ENCODE results near the gene BDH1.

Gene BDH1

GRCh38 chr3:197475514-197475913 lies 80.3 kb downstream of the BDH1 start:
- no peak overlapping the region for H3K4ac ChIP-seq (ENCODE audit: low read depth in 1 of 2, low read length in 2 of 2)
- no peak overlapping the region for H4K8ac ChIP-seq (ENCODE audit: low read length)
- H2AK5ac ChIP-seq (ENCODE audit: low read length, severe bottlenecking), result no peak overlapping the region
- H3K4me1 ChIP-seq (ENCODE audit: control insufficient read depth, insufficient read depth, low read depth, low read length), result peaks cover 15% of the 10 kb centered on the region
- no peak overlapping the region for H2BK12ac ChIP-seq (ENCODE audit: low read length in 2 of 2)
- no peak overlapping the region for H3K14ac ChIP-seq (ENCODE audit: low read length in 2 of 2)
- WGBS, result 89% methylated on average over 3 of the region's 3 CpGs
- no peak overlapping the region for H4K91ac ChIP-seq (ENCODE audit: low read length)
- no peak for DNase-seq
- H3K4me3 ChIP-seq (ENCODE audit: insufficient read depth in 1 of 2, low read depth in 1 of 2, low read length in 2 of 2), result no peak overlapping the region
- H3K4me2 ChIP-seq (ENCODE audit: low read length, poor library complexity, severe bottlenecking), result no peak overlapping the region
- peaks cover 0 to 53% of the 10 kb centered on the region in 2 experiments for H3K27me3 ChIP-seq (ENCODE audit: control insufficient read depth in 1 of 2, insufficient read depth in 1 of 2, low read length in 2 of 2)
- H3K36me3 ChIP-seq (ENCODE audit: control insufficient read depth in 1 of 2, insufficient read depth in 2 of 2, low read depth in 1 of 2, low read length in 2 of 2), result no peaks in the 10 kb centered on the region
- H3K23ac ChIP-seq (ENCODE audit: low read length in 2 of 2), result no peak overlapping the region
- no peak overlapping the region for H3K27ac ChIP-seq (ENCODE audit: low read length, poor library complexity, severe bottlenecking)
- H3K9ac ChIP-seq (ENCODE audit: low read length), result no peak overlapping the region
- H2BK120ac ChIP-seq (ENCODE audit: low read depth, low read length), result no peak overlapping the region
- H2BK15ac ChIP-seq (ENCODE audit: low read depth, poor library complexity, severe bottlenecking), result no peak overlapping the region
- H2AFZ ChIP-seq (ENCODE audit: low read depth, low read length), result no peak overlapping the region
- H3K9me3 ChIP-seq (ENCODE audit: control insufficient read depth, low read length), result no peaks in the 10 kb centered on the region
- no peak overlapping the region for H3K18ac ChIP-seq (ENCODE audit: low read depth in 1 of 2, low read length in 2 of 2)
- no peaks in the 10 kb centered on the region for H3K79me1 ChIP-seq (replicated peaks; ENCODE audit: low read length, poor library complexity, severe bottlenecking)
- no peak overlapping the region for H2BK5ac ChIP-seq (ENCODE audit: low read depth, low read length, poor library complexity, severe bottlenecking)

DNA sequence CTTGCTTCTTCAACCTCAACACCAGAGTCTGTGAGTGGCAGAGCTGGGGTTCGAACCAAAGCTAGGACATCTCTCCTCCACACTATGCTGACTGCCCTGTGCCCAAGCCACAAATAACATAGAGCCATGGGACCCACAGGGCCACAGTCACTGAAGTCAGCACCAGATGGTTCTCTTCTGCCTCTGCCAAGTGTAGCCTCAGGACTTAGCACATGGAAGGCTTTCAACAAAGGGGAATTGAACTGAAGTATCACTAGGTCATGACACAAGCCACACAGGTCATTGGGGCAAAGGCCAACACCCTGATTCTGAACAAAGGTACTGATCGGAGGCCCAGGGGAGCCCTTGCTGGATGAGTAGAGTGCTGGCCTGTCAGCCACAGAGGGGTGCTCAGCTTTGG lies 83.6 kb downstream of the BDH1 start:
- peak overlapping the region in 1 of 2 experiments; percentile 31 for H2BK12ac ChIP-seq (ENCODE audit: low read length in 2 of 2)
- H4K91ac ChIP-seq (ENCODE audit: low read length), result peak overlapping the region; percentile 2
- no peak overlapping the region for H3K4me3 ChIP-seq (ENCODE audit: insufficient read depth in 1 of 2, low read depth in 1 of 2, low read length in 2 of 2)
- H2BK5ac ChIP-seq (ENCODE audit: low read depth, low read length, poor library complexity, severe bottlenecking), result no peak overlapping the region
- H3K9ac ChIP-seq (ENCODE audit: low read length), result no peak overlapping the region
- peaks cover 0 to 37% of the 10 kb centered on the region in 2 experiments for H3K27me3 ChIP-seq (ENCODE audit: control insufficient read depth in 1 of 2, insufficient read depth in 1 of 2, low read length in 2 of 2)
- H3K9me3 ChIP-seq (ENCODE audit: control insufficient read depth, low read length), result no peaks in the 10 kb centered on the region
- H2AK5ac ChIP-seq (ENCODE audit: low read length, severe bottlenecking), result peak overlapping the region; percentile 8
- H3K23ac ChIP-seq (ENCODE audit: low read length in 2 of 2), result no peak overlapping the region
- H2BK15ac ChIP-seq (ENCODE audit: low read depth, poor library complexity, severe bottlenecking), result no peak overlapping the region
- H3K36me3 ChIP-seq (ENCODE audit: control insufficient read depth in 1 of 2, insufficient read depth in 2 of 2, low read depth in 1 of 2, low read length in 2 of 2), result no peaks in the 10 kb centered on the region
- H3K4ac ChIP-seq (ENCODE audit: low read depth in 1 of 2, low read length in 2 of 2), result no peak overlapping the region
- H3K79me1 ChIP-seq (replicated peaks; ENCODE audit: low read length, poor library complexity, severe bottlenecking), result no peaks in the 10 kb centered on the region
- H2BK120ac ChIP-seq (ENCODE audit: low read depth, low read length), result no peak overlapping the region
- no peak overlapping the region for H2AFZ ChIP-seq (ENCODE audit: low read depth, low read length)
- H3K27ac ChIP-seq (ENCODE audit: low read length, poor library complexity, severe bottlenecking), result no peak overlapping the region
- 85% methylated on average over 2 of the region's 2 CpGs for WGBS
- no peak overlapping the region for H3K4me2 ChIP-seq (ENCODE audit: low read length, poor library complexity, severe bottlenecking)
- peaks cover 17% of the 10 kb centered on the region for H3K4me1 ChIP-seq (ENCODE audit: control insufficient read depth, insufficient read depth, low read depth, low read length)
- peak overlapping the region in 1 of 2 experiments; percentile 1 for H3K18ac ChIP-seq (ENCODE audit: low read depth in 1 of 2, low read length in 2 of 2)
- no peak overlapping the region for H4K8ac ChIP-seq (ENCODE audit: low read length)
- DNase-seq, result no peak
- no peak overlapping the region for H3K14ac ChIP-seq (ENCODE audit: low read length in 2 of 2)

- peak overlapping the region in 1 of 2 experiments; percentile 20 for H3K4ac ChIP-seq (ENCODE audit: low read depth in 1 of 2, low read length in 2 of 2)
- no peaks in the 10 kb centered on the region for H3K79me1 ChIP-seq (replicated peaks; ENCODE audit: low read length, poor library complexity, severe bottlenecking)
- H3K36me3 ChIP-seq (ENCODE audit: control insufficient read depth in 1 of 2, insufficient read depth in 2 of 2, low read depth in 1 of 2, low read length in 2 of 2), result no peaks in the 10 kb centered on the region
- H3K9me3 ChIP-seq (ENCODE audit: control insufficient read depth, low read length), result no peaks in the 10 kb centered on the region
- H3K27ac ChIP-seq (ENCODE audit: low read length, poor library complexity, severe bottlenecking), result no peak overlapping the region
- no peak overlapping the region for H3K4me2 ChIP-seq (ENCODE audit: low read length, poor library complexity, severe bottlenecking)
- peak overlapping the region; percentile 7 to 63 for H2BK12ac ChIP-seq (ENCODE audit: low read length in 2 of 2)
- no peak overlapping the region for H2BK5ac ChIP-seq (ENCODE audit: low read depth, low read length, poor library complexity, severe bottlenecking)
- peaks cover 0 to 34% of the 10 kb centered on the region in 2 experiments for H3K27me3 ChIP-seq (ENCODE audit: control insufficient read depth in 1 of 2, insufficient read depth in 1 of 2, low read length in 2 of 2)
- no peak overlapping the region for H3K9ac ChIP-seq (ENCODE audit: low read length)
- WGBS, result 89% methylated on average over 8 of the region's 10 CpGs
- H2BK120ac ChIP-seq (ENCODE audit: low read depth, low read length), result no peak overlapping the region
- peak overlapping the region in 1 of 2 experiments; percentile 15 for H3K14ac ChIP-seq (ENCODE audit: low read length in 2 of 2)
- peak overlapping the region; percentile 72 for H2AK5ac ChIP-seq (ENCODE audit: low read length, severe bottlenecking)
- no peak overlapping the region for H3K23ac ChIP-seq (ENCODE audit: low read length in 2 of 2)
- H4K8ac ChIP-seq (ENCODE audit: low read length), result no peak overlapping the region
- no peak overlapping the region for H2BK15ac ChIP-seq (ENCODE audit: low read depth, poor library complexity, severe bottlenecking)
- H3K4me1 ChIP-seq (ENCODE audit: control insufficient read depth, insufficient read depth, low read depth, low read length), result peaks cover 22% of the 10 kb centered on the region
- peak overlapping the region in 1 of 2 experiments; percentile 18 for H3K18ac ChIP-seq (ENCODE audit: low read depth in 1 of 2, low read length in 2 of 2)
- no peak overlapping the region for H4K91ac ChIP-seq (ENCODE audit: low read length)
- no peak for DNase-seq
- no peak overlapping the region for H2AFZ ChIP-seq (ENCODE audit: low read depth, low read length)
- no peak overlapping the region for H3K4me3 ChIP-seq (ENCODE audit: insufficient read depth in 1 of 2, low read depth in 1 of 2, low read length in 2 of 2)
These were observed 84.4 kb downstream of the BDH1 start for GRCh38 chr3:197471221-197472010.

DNA sequence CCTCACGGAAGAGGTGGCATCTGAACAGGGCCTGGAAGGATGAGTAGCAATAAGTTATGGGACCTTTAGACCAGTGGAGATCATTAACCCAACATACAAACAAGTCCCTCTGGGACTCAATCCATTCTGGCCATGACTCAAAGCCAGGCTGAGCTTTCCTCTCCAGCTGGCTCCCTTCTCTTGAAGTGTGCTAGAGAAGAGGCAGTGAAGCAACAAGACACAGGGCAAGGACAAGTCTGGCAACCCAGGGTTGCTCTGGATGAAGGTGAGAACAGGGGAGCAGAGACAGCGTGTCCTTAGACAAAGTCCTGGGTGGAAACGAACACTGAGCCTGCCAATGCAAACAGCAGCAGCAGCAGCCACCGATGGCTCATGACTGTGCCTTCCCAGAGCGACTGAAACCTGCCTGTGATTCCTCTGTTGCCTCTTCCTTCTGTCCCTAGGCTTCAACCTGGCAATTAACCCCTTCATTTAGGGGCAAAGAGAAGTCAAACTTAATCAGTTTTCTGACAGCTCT lies 86.8 kb downstream of the BDH1 start:
- no peaks in the 10 kb centered on the region for H3K79me1 ChIP-seq (replicated peaks; ENCODE audit: low read length, poor library complexity, severe bottlenecking)
- peaks cover 0 to 15% of the 10 kb centered on the region in 2 experiments for H3K27me3 ChIP-seq (ENCODE audit: control insufficient read depth in 1 of 2, insufficient read depth in 1 of 2, low read length in 2 of 2)
- H3K27ac ChIP-seq (ENCODE audit: low read length, poor library complexity, severe bottlenecking), result peak overlapping the region; percentile 13
- peak overlapping the region in 1 of 2 experiments; percentile 17 for H3K4ac ChIP-seq (ENCODE audit: low read depth in 1 of 2, low read length in 2 of 2)
- peak overlapping the region; percentile 0 to 68 for H3K18ac ChIP-seq (ENCODE audit: low read depth in 1 of 2, low read length in 2 of 2)
- no peaks in the 10 kb centered on the region for H3K36me3 ChIP-seq (ENCODE audit: control insufficient read depth in 1 of 2, insufficient read depth in 2 of 2, low read depth in 1 of 2, low read length in 2 of 2)
- H2BK120ac ChIP-seq (ENCODE audit: low read depth, low read length), result no peak overlapping the region
- no peak overlapping the region for H2AFZ ChIP-seq (ENCODE audit: low read depth, low read length)
- H3K4me1 ChIP-seq (ENCODE audit: control insufficient read depth, insufficient read depth, low read depth, low read length), result peaks cover 25% of the 10 kb centered on the region
- peak overlapping the region; percentile 0 for H4K91ac ChIP-seq (ENCODE audit: low read length)
- no peak overlapping the region for H3K4me2 ChIP-seq (ENCODE audit: low read length, poor library complexity, severe bottlenecking)
- H3K4me3 ChIP-seq (ENCODE audit: insufficient read depth in 1 of 2, low read depth in 1 of 2, low read length in 2 of 2), result no peak overlapping the region
- H2BK5ac ChIP-seq (ENCODE audit: low read depth, low read length, poor library complexity, severe bottlenecking), result no peak overlapping the region
- H3K9me3 ChIP-seq (ENCODE audit: control insufficient read depth, low read length), result no peaks in the 10 kb centered on the region
- no peak overlapping the region for H2BK15ac ChIP-seq (ENCODE audit: low read depth, poor library complexity, severe bottlenecking)
- peak; percentile 86 for DNase-seq
- peak overlapping the region in 1 of 2 experiments; percentile 31 for H3K14ac ChIP-seq (ENCODE audit: low read length in 2 of 2)
- peak overlapping the region; percentile 66 to 78 for H2BK12ac ChIP-seq (ENCODE audit: low read length in 2 of 2)
- H4K8ac ChIP-seq (ENCODE audit: low read length), result peak overlapping the region; percentile 1
- H2AK5ac ChIP-seq (ENCODE audit: low read length, severe bottlenecking), result peak overlapping the region; percentile 20
- no peak overlapping the region for H3K23ac ChIP-seq (ENCODE audit: low read length in 2 of 2)
- no peak overlapping the region for H3K9ac ChIP-seq (ENCODE audit: low read length)
- 78% methylated on average over 4 of the region's 5 CpGs for WGBS
